ENCODE measurements around the gene NGFR.
"Not testable (repeated sequence)": the region's sequence is repeated elsewhere in the genome, so short reads cannot be mapped to it uniquely, and the experiment has no call there.

The NGFR gene

DNA sequence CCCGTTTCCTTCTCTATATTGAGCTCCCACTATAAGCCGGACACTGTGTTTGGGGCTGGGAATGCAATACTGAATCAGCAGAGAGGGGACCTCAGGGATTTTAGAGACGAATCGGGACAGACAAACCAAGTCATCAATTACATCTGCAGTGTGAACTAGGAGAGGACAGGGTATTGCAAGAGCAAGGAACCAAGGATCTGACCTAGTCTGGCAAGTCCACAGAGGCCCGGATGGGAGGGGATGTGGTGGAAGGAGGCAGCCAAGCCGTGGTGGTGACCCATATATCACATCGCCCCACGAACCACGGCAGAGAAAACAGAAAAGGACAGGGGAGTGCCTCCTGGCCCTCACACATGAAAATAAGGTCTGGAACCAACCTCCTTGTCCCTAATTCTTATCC lies 52.5 kb downstream of the NGFR start:
- no peak for DNase-seq

DNA sequence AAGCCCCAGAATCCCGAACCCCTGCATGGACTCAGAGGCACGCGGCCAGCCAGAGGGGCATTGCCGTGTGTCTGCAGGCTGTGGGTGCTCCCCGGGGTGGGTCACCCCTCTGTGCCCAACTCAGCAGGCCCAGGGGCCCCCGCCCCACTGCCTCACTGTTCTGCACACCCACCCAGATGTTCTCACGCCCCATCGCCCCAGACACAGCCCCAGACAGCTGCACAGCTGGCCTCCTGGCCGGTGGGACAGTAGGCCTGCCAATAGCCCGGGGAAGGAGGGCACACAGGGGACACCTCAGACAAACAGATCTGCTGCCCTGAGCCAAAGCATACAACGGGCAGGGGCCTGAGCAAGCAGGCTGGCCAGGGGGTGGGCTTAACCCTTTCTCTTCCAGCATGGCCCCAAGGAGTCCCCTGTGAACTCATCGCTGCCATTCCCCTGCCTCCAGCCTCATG lies 53.0 kb downstream of the NGFR start:
- no peak for DNase-seq

DNA sequence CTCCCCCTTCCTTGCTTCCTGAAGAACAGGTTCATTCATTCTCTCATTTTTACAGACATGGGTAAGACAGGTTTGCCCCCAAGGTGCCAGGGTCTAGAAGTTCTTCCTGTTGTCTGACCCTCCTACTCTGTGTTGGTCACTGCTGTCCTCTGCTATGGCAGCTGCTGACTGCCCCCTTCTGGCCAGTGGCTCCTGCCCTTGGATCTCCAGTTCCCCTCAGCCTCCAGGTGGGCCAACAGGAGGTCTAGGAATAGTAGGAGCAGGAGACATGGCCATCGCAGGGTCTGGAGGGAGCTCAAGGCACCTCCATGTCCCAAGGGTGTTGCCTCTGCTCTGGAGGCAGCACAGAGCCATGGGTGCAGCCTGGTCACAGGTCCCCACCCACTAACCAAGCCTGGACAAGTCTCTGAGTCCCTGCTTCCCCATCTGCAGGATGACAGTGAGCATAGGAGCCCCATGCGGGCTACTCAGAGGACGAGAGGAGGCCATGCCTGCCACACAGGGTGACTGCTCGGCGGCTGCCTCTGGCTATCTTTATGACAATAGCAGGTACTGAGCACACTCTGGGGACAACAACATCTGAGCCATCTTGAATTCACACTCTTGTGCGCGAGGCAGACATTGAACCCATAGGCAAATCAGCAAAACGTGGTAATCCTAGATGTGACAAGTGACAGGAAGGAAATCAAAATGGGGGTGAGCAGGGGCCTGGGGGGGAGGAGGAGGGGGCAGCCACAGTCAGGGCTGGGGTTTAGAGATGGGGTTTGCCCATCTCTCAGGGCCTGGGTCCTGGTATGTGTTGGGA lies 53.6 kb downstream of the NGFR start:
- no peak for DNase-seq

DNA sequence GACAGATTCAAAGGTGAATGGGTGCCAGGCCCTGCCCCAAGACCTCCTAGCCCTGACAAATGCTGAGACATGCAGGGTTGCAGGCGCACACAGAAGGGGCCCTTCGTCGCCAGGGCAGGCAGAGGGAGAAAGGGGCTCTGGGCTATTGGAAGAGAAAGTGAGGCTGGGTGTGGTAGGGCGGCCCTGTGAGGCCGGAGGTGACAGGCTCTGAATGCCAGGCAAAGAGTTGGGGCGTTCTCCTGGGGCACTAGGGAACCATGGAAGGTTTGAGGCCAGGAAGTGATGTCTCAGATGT lies 54.2 kb downstream of the NGFR start:
- DNase-seq: no peak

DNA sequence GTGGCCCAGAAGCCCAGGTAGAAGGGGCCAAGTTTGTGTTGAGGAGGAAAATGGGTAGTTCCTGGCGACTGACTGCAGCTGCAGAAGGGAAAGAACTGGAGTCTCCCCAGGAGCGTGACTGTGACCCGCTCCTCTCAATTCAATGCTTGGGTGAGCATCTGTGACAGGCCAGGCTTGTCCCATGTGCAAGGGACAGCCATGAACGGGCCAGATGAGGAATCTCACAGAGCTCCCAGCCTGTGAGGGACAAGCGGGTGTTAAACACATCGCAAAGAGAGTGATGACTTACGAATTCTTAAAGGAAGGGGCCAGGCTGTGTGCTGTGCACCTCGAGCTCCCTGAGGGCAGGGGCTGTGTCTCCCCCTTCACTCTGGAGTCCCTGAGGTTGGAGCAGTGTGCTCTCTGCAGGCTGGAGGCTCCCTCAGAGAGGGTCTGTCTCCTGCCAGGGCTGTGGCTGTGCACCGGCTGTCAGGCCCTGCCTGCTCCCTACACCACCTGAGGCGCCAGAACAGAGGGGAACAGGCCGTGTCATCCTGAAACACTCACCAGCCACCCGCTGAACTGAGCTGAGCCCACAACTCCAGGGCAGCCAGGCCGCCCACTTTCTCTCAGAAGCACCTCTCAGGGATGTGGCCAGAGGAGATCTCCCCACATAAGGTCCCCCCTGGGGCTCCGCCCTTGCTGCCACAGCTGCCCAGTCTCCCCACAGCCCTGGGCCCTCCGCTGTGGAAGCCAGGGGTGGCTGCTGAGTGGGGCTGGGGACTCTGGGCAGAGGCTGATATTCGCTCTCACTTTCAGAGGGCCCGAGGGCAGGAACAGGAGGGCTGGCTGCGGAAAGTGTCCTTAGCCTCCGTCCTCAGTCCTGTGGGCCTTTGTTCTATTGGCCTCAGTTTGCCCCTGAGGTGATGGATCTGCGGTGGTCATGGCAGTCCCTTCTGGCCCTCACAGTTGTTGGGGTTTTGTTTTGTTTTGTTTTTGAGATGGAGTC lies 54.9 kb downstream of the NGFR start:
- no peak for DNase-seq

DNA sequence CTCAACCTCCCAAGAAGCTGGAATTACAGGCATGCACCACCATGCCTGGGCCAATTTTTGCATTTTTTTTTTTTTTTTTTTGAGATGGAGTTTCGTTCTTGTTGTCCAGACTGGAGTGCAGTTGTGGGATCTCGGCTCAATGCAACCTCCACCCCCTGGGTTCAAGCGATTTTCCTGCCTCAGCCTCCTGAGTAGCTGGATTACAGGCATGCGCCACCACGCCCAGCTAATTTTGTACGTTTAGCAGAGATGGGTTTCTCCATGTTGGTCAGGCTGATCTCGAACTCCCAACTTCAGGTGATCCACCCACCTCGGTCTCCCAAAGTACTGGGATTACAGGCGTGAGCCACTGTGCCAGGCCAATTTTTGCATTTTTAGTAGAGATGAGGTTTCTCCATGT lies 55.7 kb downstream of the NGFR start:
- DNase-seq: not testable (repeated sequence)

DNA sequence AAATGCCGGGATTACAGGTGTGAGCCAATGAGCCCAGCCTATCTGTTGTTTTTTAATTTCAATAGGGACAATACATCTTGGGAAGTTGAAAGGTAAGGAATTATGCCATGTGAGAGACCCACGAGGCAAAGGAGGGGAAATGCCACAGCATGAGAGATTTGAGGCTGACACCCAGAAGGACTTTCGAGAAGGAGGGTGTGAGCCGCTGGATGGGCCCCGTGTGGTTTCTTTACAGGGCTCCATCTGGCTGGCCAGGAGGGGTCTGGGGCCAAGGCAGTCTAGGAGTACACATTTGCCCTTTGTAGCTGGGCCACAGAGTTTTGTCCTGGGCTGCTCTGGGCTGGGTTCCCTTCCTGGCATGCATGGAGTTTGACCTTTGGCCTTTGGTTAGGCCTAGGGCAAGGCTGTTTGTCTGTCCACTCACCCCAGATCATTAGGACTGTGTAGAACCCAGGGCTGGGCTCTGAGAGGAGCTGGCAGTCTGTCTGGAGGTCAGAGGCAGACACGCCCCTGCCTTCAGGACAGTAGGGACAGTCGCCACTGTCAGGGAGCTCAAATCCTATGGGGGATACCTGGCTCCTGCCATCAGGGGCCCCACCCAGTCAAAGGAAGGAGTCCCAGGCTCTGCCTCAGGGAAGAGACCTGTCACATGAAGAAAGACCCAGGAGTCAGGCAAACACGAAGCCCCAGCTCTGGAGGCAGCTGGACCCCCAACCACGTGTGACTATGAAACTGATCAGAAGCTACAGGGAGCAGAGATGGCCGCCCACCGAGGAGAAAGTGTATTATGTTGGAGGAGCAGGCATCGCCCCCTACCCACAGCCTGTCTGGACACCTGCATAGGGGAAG lies 56.4 kb downstream of the NGFR start:
- no peak for DNase-seq

DNA sequence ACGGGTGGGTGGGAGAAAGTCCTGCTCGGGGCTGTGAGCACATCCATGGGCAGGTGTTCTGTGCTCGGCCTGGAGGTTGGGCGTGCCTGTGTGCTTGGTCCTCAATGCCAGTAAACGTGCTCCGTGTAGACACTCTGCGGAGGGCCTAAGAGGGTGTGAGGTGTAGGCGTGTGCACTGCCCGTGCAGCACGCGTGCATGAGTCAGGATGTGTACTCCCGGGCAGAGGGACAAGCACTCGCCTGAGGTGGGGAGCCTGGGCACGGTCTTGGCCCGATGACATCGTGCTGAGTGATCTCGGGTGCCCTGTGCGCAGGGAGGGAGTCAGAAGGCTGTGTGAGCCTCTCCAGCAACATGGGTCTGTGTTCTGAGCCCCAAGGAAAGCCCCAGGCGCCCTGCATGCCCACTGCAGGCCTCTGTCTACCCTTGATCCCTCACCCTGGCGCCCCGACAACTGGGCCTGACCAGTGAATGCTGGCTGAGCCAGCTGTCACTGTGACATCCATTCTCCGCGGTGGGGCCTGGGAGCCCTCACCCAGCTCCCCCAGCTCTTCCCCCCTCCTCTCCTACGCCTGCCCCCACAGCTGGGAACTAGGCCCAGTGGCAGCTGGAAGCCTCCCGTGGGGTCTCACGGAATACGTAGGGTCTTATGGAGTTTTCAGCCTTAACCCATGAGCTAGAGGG lies 57.1 kb downstream of the NGFR start:
- no peak for DNase-seq

DNA sequence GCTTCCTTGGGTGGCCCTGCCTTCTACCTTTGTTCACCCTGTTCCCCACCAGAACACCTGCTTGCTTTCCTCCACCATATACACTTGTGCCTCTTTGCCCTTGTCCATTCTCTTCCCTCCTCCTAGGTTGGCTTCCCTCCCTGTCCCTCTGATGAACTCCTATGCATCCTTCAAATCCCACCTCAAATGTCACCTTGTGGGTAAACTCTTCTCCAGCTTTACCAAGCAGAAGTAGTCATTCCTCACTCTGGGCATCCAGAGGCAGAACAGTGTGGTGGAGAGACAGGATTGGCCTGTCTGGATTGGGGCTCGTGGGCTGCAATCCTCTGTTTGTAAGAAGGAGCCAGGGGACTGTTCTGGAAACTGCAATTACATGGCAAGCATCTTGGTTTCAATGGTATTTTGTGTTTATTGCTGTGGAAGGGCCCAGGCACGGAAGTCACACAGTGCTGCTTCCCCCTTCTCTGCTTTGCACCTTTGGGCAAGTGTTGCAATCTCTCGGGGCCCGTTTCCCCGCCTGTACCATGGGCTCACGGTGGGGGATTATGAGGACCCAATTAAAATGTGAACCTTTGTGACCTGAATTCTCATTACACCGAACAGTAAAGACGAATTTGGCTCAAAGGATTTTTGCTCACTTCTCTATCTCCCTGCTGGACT lies 58.7 kb downstream of the NGFR start:
- no peak for DNase-seq

DNA sequence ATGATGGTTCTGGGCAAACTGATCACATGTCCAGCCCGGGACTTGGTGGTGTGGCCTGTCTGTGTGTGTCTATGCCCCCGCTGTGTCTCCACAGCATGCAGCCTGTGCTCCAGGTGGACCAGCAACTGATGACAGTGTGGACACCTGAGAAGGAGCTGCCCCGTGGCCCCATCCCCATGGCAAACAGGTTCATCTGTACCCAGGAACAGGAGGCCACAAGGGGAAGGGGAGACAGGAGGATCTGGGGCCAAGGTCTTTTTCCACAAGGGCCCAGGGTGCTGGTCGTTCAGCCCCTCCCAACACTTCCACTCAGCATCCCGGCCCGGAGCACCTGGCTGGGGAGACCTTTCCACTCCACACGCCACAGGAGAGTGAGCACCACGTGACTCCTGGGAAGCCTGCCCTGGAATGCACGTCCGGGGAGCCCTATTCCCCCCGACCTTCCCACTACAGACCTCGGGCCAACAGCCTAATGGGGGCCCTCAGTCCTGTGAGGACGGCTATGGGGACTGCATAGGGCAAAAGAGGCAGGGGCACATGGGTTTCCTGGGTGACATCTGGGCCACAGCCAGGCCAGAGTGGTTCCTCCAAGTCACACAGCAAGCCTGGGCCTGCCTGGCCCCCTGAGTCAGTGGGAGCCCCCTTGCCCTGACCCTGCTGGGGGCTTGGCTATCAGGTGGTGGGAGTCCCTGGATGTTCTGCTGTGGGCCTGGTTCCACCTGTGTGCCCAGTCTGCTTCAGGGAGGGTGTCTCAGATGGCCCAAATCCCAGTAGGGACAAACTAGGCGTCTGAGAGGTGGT lies 59.8 kb downstream of the NGFR start:
- no peak for DNase-seq

DNA sequence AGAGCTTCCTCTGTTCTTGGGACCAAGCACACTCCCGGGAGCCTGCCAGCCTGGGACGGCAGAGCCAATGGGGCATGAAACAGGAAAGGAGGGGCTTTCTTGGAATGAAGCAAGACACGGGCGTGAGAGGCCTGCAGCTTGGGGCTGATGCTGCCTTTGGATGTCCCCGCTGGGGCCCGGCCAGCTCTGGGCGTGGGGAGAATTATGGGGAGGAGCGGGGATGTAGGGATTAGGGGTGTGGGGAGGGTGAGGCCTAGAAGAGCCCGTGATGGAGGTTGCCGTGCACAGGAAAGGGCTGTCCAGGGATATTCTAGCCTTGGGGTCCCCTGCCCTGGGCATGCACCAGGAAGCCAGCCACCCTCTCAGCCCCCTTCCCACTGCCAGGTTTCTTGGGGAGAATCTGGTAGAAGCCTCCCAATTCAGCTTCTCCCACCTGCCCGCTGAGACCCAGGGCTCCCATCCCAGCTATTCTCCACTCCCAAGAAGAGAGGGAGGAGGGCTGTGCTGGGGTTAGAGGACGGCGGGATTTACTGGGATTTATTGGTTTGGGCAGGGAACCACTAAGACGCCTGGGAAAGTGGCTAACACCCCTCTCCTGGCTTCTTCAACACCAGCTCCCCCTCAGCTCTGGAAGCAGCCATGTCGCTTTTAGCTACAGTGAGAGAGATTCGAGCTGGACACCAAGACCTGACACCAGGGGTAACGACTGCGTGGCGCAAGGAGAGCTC lies 60.6 kb downstream of the NGFR start:
- no peak for DNase-seq

DNA sequence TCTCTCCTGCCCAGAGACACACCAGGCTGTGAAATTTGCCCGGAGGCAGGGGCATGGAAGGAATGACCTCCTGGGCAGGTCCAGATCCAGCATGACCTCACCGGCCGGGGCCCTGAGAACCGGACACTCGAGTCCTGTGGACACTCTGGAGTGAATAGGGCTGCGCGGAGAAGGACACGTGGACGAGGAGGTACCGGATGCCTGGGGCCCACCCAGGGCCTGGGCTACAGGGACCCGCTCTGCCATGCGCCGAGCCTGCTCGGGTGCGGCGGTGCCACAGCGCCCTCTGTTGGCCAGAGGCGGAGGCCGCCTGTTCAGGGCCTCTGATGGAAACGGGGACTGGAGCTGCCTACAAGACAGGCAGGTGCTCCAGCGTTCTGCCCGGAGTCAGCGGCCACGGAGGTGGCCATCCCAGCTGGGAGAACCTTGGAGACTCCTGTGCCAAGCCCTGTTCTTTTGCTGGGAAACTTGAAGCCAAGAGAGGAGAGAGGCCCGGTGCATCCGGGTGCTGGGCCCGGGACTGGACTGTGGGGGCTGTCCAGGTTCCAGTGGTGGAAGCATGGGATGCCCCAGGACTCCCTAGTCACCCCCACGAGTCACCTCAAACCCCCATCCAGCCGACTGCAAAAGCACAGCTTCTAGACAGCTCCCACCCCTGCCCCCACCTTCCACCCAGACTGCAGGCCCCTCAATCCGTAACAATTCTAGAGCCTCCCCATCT lies 61.3 kb downstream of the NGFR start:
- peak; percentile 35 for DNase-seq

DNA sequence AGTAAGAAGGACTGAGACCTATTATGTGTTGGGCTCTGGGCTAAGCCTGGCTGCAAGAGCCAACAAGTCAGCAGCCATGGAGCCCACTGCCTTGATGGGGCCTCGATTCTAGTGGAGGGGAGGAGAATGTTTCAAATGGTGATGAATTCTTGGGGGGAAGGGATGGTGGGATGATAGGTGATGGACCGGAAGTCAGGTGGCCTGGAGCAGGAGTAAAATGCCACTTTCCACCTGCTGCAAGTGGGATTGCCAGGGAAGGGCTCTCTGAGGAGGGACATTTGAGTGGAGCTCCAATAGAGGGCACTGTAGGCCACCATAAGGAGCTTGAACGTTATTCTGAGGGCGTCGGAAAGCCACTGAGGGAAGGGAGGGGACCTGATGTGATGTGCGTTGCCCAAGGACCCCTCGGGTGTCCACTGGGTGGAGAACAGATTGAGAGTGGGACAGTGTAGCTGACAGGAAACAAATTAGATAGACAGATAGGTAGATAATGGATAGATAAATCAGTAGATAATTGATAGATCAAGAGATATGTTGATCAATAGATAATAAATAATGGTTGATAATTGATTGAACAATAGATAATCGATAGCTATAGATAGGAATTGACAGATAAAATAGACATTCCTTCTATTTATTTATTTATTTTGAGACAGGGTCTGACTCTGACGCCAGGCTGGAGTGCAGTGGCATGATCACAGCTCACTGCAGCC lies 62.4 kb downstream of the NGFR start:
- peak; percentile 74 for DNase-seq

Measured in SHP77 treated with DMSO at 0.1 percent for 48 hours (cell line).